Sigmoid colon (tissue), 7 donors: Measurements from ENCODE around the gene FBXO34. TPM values are rescaled to one million over a fixed set of nuclear protein-coding genes. Genes with fewer than 3 reads are reported as not detected.

Source experiments
- DNase-seq: peaks from one replicate; pipeline ENCODE4 v3.0.0-alpha.2; 2019
- H3K27ac ChIP-seq, 4 donors: fragments of 200-600 bp; sonication (generic); one replicate each; pipeline ENCODE4 v1.5.1; 2016 to 2019; ENCODE audit warnings: mild to moderate bottlenecking in 1 of 4
- H3K27me3 ChIP-seq, 3 donors: fragments of 200-600 bp; sonication (generic); one replicate each; pipeline ENCODE4 v1.5.1; 2019; ENCODE audit warnings: mild to moderate bottlenecking in 1 of 3
- H3K36me3 ChIP-seq, 4 donors: fragments of 200-600 bp; sonication (generic); one replicate each; pipeline ENCODE4 v1.5.1; 2016 to 2019
- H3K4me1 ChIP-seq, 4 donors: fragments of 200-600 bp; sonication (generic); one replicate each; pipeline ENCODE4 v1.5.1; 2017 to 2019
- H3K4me3 ChIP-seq, 4 donors: fragments of 200-600 bp; sonication (generic); one replicate each; pipeline ENCODE4 v1.5.1; 2017 to 2019; ENCODE audit warnings: mild to moderate bottlenecking in 2 of 4, moderate library complexity in 1 of 4
- H3K9me3 ChIP-seq, 4 donors: fragments of 200-600 bp in 3 of 4; sonication (generic) in 3 of 4; one replicate each; pipeline versions ENCODE4 v1.5.1 to v1.6.1; 2013 to 2019
- CTCF ChIP-seq, 4 experiments: fragments of 450-650 bp in 3 of 4; fragments of 200-600 bp in 1 of 4; IDR thresholded peaks; one replicate each; pipeline ENCODE4 v1.5.1; 2016 to 2019; ENCODE audit warnings: antibody characterized with exemption in 4 of 4, mild to moderate bottlenecking in 3 of 4, moderate library complexity in 2 of 4
- EP300 ChIP-seq, 4 donors: sonication (generic); formaldehyde crosslinking; IDR thresholded peaks; one replicate each; pipeline ENCODE4 v1.6.1; 2017; ENCODE audit warnings: antibody characterized with exemption in 4 of 4
- POLR2A ChIP-seq, 2 donors: fragments of 450-650 bp; IDR thresholded peaks; one replicate each; pipeline ENCODE4 v1.6.1; 2016; ENCODE audit warnings: antibody characterized with exemption in 2 of 2, mild to moderate bottlenecking in 2 of 2, moderate library complexity in 2 of 2
- POLR2AphosphoS5 ChIP-seq, 4 donors: sonication (generic); formaldehyde crosslinking; IDR thresholded peaks; one replicate each; pipeline ENCODE4 v1.6.1; 2017; ENCODE audit warnings: antibody characterized with exemption in 4 of 4
- WGBS, 2 donors: extraction: QIAGEN DNeasy Blood & Tissue Kit; methylation state at CpG; one replicate each; pipeline ENCODE4 v1.1.7; 2013; 5-methylcytosine and 5-hydroxymethylcytosine counted together
- intact Hi-C: fragments of 100-400 bp; cut with DNase I; formaldehyde crosslinking; loops from one replicate; pipeline ENCODE4 v1.15.1; 2023
- polyA plus RNA-seq, 3 donors: library from polyadenylated mRNA; stranded (reverse); fragments of 200-250 nt; gene quantifications; one replicate each; pipeline ENCODE4 v1.2.3, GENCODE V29; 2013
- small RNA-seq, 3 donors: library from RNA; depleted of rRNA; stranded (forward); fragments of <200 nt; gene quantifications; one replicate each; pipeline ENCODE3, GENCODE V24; 2016
- total RNA-seq, 4 donors: library from RNA; depleted of rRNA; stranded (reverse); fragments of >200 nt; gene quantifications; one replicate each; pipeline ENCODE4 v1.1.0, GENCODE V29; 2016
- donor health status: healthy with polysubstance abuse.
- donor health status: Bipolar disorder and iron deficiency.
- donor health status: healthy.

Gene FBXO34
- total and polyA plus RNA-seq, 7 donors = 15.3 to 36.0 (median 18.6) TPM

DNA sequence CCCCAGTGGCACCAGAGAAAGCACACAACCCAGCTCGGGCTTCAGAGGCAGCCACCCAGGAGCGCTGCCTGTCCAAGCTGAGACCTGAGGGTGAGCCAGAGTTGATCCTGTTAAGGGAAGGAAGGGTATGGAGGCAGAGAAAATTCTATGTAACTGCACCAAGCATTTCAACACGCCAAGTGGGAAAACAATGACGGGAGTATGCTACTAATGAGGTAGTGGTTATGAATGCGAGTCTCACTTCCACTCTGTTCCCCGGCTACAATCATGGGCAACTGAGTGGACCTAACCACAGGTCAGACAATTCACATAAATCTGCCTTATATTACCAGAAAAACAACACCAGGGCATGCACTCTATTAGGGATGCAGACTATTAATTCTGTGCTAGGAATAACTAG lies 130.5 kb downstream of the FBXO34 start:
- 84 to 91% methylated on average over 6 of the region's 6 CpGs for WGBS, 2 donors
- H3K4me1 ChIP-seq = peaks cover 0 to 15% (median 11%) of the 10 kb centered on the region in 4 donors
- H3K27me3 ChIP-seq = no peaks in the 10 kb centered on the region
- intact Hi-C loops = no loop called here
- H3K9me3 ChIP-seq = no peaks in the 10 kb centered on the region
- no peak overlapping the region for H3K27ac ChIP-seq
- H3K36me3 ChIP-seq = peaks cover 0 to 5% (median 0%) of the 10 kb centered on the region in 4 donors
- H3K4me3 ChIP-seq = no peak overlapping the region
- DNase-seq = no peak
- no peak for TF ChIP-seq POLR2A (IDR thresholded peaks at IDR 0.05)
- no peak for TF ChIP-seq POLR2AphosphoS5 (IDR thresholded peaks at IDR 0.05)
- TF ChIP-seq CTCF (IDR thresholded peaks at IDR 0.05) = no peak
- no peak for TF ChIP-seq EP300 (IDR thresholded peaks at IDR 0.05)

Small RNA genes lying within 50 kb of the gene (small RNA-seq; reads per million reads assigned to genes)
- 0 reads per million in 3 donors for gene AL356801.1

Other genes with a start within 250 kb of the FBXO34 start
- 1 to 10 TPM in 2 of 4 donors, under 1 TPM in 2; 0.66 to 1.4 (median 0.96) TPM for gene WDHD1, start 244.3 kb upstream of the FBXO34 start, total RNA-seq
- gene WDHD1, start 244.3 kb upstream of the FBXO34 start, polyA plus RNA-seq = 1 to 10 TPM in 2 of 3 donors, under 1 TPM in 1; 0.60 to 4.0 (median 1.4) TPM
- gene SOCS4, start 244.2 kb upstream of the FBXO34 start, total RNA-seq = 10 to 100 TPM; 21.9 to 28.5 (median 24.9) TPM
- 1 to 10 TPM; 5.4 to 7.4 (median 6.2) TPM for gene SOCS4, start 244.2 kb upstream of the FBXO34 start, polyA plus RNA-seq
- 10 to 100 TPM; 30.6 to 67.1 (median 46.4) TPM for gene MAPK1IP1L, start 219.8 kb upstream of the FBXO34 start, total RNA-seq
- 10 to 100 TPM; 25.2 to 40.5 (median 39.5) TPM for gene MAPK1IP1L, start 219.8 kb upstream of the FBXO34 start, polyA plus RNA-seq
- 100 to 1,000 TPM; 235 to 249 (median 240) TPM for gene LGALS3, start 142.2 kb upstream of the FBXO34 start, total RNA-seq
- 1,000 to 10,000 TPM; 1,713 to 4,129 (median 2,701) TPM for gene LGALS3, start 142.2 kb upstream of the FBXO34 start, polyA plus RNA-seq
- gene DLGAP5, start 79.8 kb upstream of the FBXO34 start, total RNA-seq = under 1 TPM in 3 of 4 donors, not detected in 1; 0.16 to 0.71 (median 0.41) TPM
- gene DLGAP5, start 79.8 kb upstream of the FBXO34 start, polyA plus RNA-seq = 10 to 100 TPM in 1 of 3 donors, 1 to 10 TPM in 2; 1.2 to 11.0 (median 3.0) TPM
- 10 to 100 TPM; 17.1 to 22.2 (median 19.1) TPM for gene ATG14, start 140.4 kb downstream of the FBXO34 start, total RNA-seq
- gene ATG14, start 140.4 kb downstream of the FBXO34 start, polyA plus RNA-seq = 1 to 10 TPM; 3.6 to 5.3 (median 3.9) TPM
- not detected for gene TBPL2, start 169.2 kb downstream of the FBXO34 start, total RNA-seq
- gene TBPL2, start 169.2 kb downstream of the FBXO34 start, polyA plus RNA-seq = not detected